Muscle of leg (tissue), 11 donors: ENCODE results near the gene PRKCE. TPM values are rescaled to one million over a fixed set of nuclear protein-coding genes. Genes with fewer than 3 reads are reported as not detected.

ENCODE experiments used
- DNase-seq: peaks from one replicate; pipeline ENCODE4 v3.0.0; 2013
- H3K27ac ChIP-seq: one replicate; pipeline ENCODE4 v1.5.1; 2013; ENCODE audit warnings: mild to moderate bottlenecking, low read length, control low read depth
- H3K27me3 ChIP-seq: one replicate; pipeline ENCODE4 v1.6.1; 2013; ENCODE audit warnings: low read length; ENCODE audit not compliant: control insufficient read depth, insufficient read depth
- H3K36me3 ChIP-seq: one replicate; pipeline ENCODE4 v1.6.1; 2013; ENCODE audit warnings: low read length; ENCODE audit not compliant: control insufficient read depth, insufficient read depth
- H3K4me1 ChIP-seq: one replicate; pipeline ENCODE4 v1.6.1; 2013; ENCODE audit warnings: low read length; ENCODE audit not compliant: control insufficient read depth, insufficient read depth
- H3K4me3 ChIP-seq: one replicate; pipeline ENCODE4 v1.5.1; 2013; ENCODE audit warnings: low read length, control low read depth
- H3K9me3 ChIP-seq: replicated peaks from 2 replicates; pipeline ENCODE4 v1.6.1; 2013; ENCODE audit warnings: low read depth, low read length; ENCODE audit not compliant: control insufficient read depth
- WGBS: methylation state at CpG from one replicate; pipeline ENCODE4 v1.1.5; 2013; ENCODE audit warnings: missing lambda C conversion rate; ENCODE audit not compliant: insufficient coverage; 5-methylcytosine and 5-hydroxymethylcytosine counted together
- polyA plus RNA-seq, 8 donors: library from polyadenylated mRNA; unstranded; fragments of 120-200 nt; gene quantifications; one replicate each; pipeline versions ENCODE4 v1.2.1 to v1.2.3, GENCODE V29; 2013; ENCODE audit warnings: inconsistent platforms in 1 of 8, low replicate concordance in 1 of 8; ENCODE audit not compliant: insufficient read length in 8 of 8, insufficient read depth in 1 of 8
- total RNA-seq: library from RNA; stranded (reverse); fragments of 120-200 nt; gene quantifications from one replicate; pipeline ENCODE4 v1.2.4, GENCODE V29; 2013

PRKCE gene
- total and polyA plus RNA-seq, 9 donors = 3.5 to 8.6 (median 6.3) TPM

DNA sequence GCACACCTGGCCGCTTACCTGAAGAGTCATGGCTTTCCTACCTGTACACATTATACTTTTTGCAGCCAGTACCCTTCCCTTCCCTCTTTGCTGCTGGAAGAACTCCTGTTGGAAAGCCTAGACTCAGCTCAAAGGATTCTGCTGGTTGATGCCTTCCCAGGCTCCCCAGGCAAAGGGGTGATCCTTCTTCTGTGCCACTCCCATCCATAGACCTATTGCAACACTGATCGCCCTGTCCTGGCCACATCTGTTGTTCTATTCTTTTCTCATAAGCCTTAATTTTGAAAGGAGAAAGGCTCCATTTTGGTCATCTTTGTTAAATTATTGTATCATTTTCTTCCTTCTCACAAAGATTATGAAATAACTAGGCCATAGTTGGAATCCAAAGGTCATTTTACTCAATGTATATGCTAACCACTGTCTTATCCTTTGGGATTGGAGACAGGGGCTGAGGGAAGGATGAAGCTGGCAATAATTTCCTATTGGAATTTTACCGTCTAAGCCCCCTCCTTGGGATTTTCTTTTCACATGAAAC is 3.4 kb upstream of the PRKCE start:
- H3K9me3 ChIP-seq = no peaks in the 10 kb centered on the region
- no peak for DNase-seq
- no peak overlapping the region for H3K4me3 ChIP-seq
- no peak overlapping the region for H3K27ac ChIP-seq
- peaks cover 35% of the 10 kb centered on the region for H3K27me3 ChIP-seq
- peaks cover 24% of the 10 kb centered on the region for H3K4me1 ChIP-seq
- 100% methylated on average over 2 of the region's 3 CpGs for WGBS
- no peaks in the 10 kb centered on the region for H3K36me3 ChIP-seq

DNA sequence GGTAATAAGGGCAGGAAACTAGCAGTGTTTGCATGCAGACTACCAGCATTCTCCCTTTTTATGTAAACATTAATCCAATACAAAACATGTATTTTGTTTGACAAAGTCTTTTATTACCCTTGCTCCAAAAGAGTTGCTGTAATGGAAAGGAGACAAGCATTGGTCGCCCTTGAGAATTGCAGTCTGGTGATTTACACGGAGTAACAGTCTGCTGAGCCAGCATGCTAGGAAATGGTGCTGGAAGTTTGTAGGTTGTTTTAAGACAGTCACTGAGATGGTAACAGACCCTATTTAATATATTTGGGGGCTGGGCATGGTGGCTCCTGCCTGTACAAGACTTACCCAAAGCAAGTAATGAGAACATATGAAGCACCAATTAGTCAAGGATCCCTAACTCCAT is 2.8 kb upstream of the PRKCE start:
- no peaks in the 10 kb centered on the region for H3K9me3 ChIP-seq
- H3K4me3 ChIP-seq = no peak overlapping the region
- DNase-seq = peak; percentile 24
- H3K27me3 ChIP-seq = peaks cover 29% of the 10 kb centered on the region
- H3K36me3 ChIP-seq = no peaks in the 10 kb centered on the region
- H3K4me1 ChIP-seq = peaks cover 19% of the 10 kb centered on the region
- no peak overlapping the region for H3K27ac ChIP-seq
- 48% methylated on average over 2 of the region's 2 CpGs for WGBS

- peak; percentile 71 for DNase-seq
- Histone ChIP-seq H3K4me3 (peak overlapping the region; percentile 75), H3K4me1 (peaks cover 21% of the 10 kb centered on the region), H3K9me3 (no peaks in the 10 kb centered on the region), H3K27ac (peak overlapping the region; percentile 95), H3K27me3 (peaks cover 35% of the 10 kb centered on the region), H3K36me3 (no peaks in the 10 kb centered on the region)
- 5% methylated on average over 10 of the region's 10 CpGs for WGBS
These were observed 2.0 kb upstream of the PRKCE start for GRCh38 chr2:45649462-45649857.

DNA sequence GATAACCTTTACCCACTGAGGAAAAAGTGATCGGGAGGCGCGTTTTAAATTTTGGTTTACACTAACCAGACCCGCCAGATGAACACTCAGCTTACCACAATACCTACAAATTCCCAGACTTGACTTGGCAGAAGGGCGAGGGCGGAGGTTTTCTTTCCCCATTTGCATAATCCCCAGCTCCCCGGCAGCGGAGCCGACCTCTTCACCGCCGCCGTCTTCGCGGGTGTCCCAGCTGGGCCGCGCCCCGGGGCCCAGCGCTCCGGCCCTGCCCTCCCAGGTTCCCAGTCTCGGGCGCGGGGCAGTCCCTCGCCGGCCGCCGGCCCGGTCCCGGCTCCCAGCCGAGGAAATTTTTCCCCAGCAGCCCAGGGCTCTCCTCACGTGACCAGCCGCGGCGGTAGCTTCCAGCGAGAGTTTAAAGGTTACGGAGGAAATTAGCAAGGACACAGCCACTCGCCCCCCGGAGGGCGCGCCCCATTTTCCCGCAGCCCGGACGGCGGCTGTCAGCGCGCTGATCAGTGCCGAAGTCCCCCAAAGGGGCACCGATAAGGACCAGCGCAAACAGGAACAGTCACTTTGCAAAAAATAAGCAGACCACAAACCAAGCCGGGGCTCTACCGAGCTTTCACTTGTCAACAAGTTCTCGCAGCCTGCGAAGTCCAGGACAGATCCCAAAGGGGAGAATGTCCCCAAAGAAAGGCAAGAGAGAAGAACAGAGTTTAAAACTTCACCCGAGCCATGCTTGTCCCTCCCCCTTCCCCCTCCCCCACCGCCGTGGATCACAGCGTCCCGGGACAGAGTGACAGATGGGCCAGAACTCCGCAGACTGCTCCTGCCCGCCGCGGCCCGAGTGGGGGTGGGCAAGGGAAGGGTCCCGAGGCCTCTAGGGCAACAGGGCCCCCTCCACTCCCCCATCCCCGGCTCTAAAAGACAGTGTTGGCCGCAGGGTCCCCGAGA is 1.3 kb upstream of the PRKCE start:
- peak; percentile 82 for DNase-seq
- under 1% methylated on average over 56 of the region's 66 CpGs for WGBS

GRCh38 chr2:45650851-45651414 is 542 bp upstream of the PRKCE start:
- Histone ChIP-seq H3K27me3 (peaks cover 31% of the 10 kb centered on the region), H3K4me1 (peaks cover 21% of the 10 kb centered on the region), H3K9me3 (no peaks in the 10 kb centered on the region), H3K27ac (peak overlapping the region; percentile 95), H3K4me3 (peak overlapping the region; percentile 75), H3K36me3 (no peaks in the 10 kb centered on the region)
- peak; percentile 99 for DNase-seq
- under 1% methylated on average over 58 of the region's 79 CpGs for WGBS

More for the DNA sequence above, 1.3 kb upstream of the PRKCE start:
- Histone ChIP-seq H3K9me3 (no peaks in the 10 kb centered on the region), H3K27ac (peak overlapping the region; percentile 95), H3K27me3 (peaks cover 35% of the 10 kb centered on the region), H3K4me1 (peaks cover 21% of the 10 kb centered on the region), H3K36me3 (no peaks in the 10 kb centered on the region), H3K4me3 (peak overlapping the region; percentile 75)

DNA sequence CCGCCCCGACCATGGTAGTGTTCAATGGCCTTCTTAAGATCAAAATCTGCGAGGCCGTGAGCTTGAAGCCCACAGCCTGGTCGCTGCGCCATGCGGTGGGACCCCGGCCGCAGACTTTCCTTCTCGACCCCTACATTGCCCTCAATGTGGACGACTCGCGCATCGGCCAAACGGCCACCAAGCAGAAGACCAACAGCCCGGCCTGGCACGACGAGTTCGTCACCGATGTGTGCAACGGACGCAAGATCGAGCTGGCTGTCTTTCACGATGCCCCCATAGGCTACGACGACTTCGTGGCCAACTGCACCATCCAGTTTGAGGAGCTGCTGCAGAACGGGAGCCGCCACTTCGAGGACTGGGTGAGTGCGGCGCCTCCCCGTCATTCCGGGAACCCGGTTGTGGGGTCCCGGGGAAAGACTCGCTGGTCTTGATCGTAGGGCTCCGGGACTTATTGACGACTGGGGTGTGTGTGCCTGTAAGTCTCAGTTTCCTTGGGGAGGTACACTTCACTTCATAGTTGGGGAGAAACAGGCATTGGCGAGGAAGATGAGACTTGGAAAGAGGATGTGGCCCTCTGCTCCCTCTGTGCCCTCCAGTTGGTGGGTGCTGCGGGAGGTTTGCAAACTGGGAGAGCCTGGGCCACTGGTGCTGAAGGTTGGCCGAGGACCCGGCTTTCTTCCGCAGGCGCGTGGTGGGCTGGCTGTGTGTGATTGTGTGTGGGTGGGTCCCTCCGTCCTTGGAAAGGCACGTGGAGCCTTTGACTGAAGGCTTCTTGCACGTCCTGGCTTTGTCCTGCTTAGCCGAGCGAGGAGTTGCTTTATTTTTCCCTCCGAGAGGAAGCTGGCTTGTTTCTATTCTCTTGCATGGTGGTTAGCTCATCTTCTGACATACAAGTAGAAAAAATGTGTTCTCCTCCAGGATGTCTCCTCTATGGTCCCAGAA is 886 bp downstream of the PRKCE start:
- WGBS = under 1% methylated on average over 47 of the region's 53 CpGs
- peaks cover 21% of the 10 kb centered on the region for H3K4me1 ChIP-seq

GRCh38 chr2:45653122-45653913 is 1.8 kb downstream of the PRKCE start:
- H3K27ac ChIP-seq = no peak overlapping the region
- WGBS = 76% methylated on average over 2 of the region's 5 CpGs

More for the DNA sequence above, 886 bp downstream of the PRKCE start:
- no peaks in the 10 kb centered on the region for H3K9me3 ChIP-seq
- peak overlapping the region; percentile 84 for H3K27ac ChIP-seq
- H3K27me3 ChIP-seq = peaks cover 27% of the 10 kb centered on the region
- H3K36me3 ChIP-seq = no peaks in the 10 kb centered on the region
- peak overlapping the region; percentile 68 for H3K4me3 ChIP-seq
- peak; percentile 86 for DNase-seq

DNA sequence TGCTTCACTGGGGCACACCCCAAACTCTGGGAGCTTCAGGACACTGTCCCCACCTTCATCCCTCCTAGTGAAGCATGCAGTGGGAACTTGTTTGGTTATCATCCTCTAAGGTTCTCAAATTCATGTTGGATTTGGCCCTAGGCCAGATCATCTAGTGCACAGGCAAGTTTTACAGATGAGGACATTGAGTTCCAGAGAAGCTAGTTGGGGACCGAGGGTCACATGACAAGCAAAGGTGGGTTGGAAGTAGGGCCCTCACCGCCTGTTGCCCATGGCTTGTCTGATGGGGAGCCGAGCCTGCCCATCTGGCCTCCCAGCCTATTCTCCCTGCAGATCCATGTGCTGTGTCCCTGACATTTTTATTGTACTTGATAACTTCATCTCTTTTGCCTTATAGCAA is 2.8 kb downstream of the PRKCE start:
- Histone ChIP-seq H3K9me3 (no peaks in the 10 kb centered on the region), H3K4me3 (no peak overlapping the region), H3K36me3 (no peaks in the 10 kb centered on the region), H3K27me3 (peaks cover 20% of the 10 kb centered on the region), H3K4me1 (peaks cover 20% of the 10 kb centered on the region), H3K27ac (no peak overlapping the region)
- DNase-seq = no peak
- WGBS = 100% methylated on average over 2 of the region's 3 CpGs

More at GRCh38 chr2:45653122-45653913, 1.8 kb downstream of the PRKCE start:
- H3K36me3 ChIP-seq = no peaks in the 10 kb centered on the region
- DNase-seq = peak; percentile 38
- peaks cover 21% of the 10 kb centered on the region for H3K4me1 ChIP-seq
- H3K27me3 ChIP-seq = peaks cover 22% of the 10 kb centered on the region
- H3K9me3 ChIP-seq = no peaks in the 10 kb centered on the region
- peak overlapping the region; percentile 68 for H3K4me3 ChIP-seq

DNA sequence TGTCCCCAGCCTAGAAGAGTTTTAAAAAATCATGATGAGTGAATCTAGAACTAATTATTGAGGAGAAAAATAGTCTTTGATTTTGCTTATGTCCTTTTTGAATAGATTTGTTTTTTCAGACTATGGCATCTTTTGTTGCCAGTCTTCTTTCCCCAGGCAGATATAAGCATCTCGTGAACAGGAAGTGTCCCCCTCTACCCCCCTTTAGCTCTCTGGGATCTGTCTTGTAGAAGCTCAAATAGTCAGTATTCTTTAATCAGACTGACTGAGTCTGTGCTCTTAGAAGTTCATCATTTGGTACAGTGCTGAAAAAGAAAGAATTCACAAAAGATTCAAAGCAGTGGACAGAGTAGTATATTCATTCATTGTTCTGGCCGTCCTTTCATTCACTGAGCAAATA is 10.4 kb downstream of the PRKCE start:
- Histone ChIP-seq H3K36me3 (no peaks in the 10 kb centered on the region), H3K27me3 (no peaks in the 10 kb centered on the region), H3K4me1 (no peaks in the 10 kb centered on the region), H3K4me3 (no peak overlapping the region), H3K27ac (no peak overlapping the region), H3K9me3 (no peaks in the 10 kb centered on the region)
- DNase-seq = no peak
- no CpG with 5 or more reads among the region's 2 CpGs for WGBS
